Progenitor cell of endocrine pancreas (in vitro differentiated cells): Measurements from ENCODE around the gene RBP3. TPM values are rescaled to one million over a fixed set of nuclear protein-coding genes. Genes with fewer than 3 reads are reported as not detected.
A peak's percentile ranks its signal among the peaks of the same experiment; 100 is the strongest.

Source experiments
- DNase-seq: peaks from one replicate; pipeline ENCODE4 v3.0.0; 2021; ENCODE audit warnings: low spot score; ENCODE audit not compliant: unreplicated experiment
- H3K27ac Mint-ChIP-seq: 2 replicates; pipeline ENCODE4 v1.8.0; 2021; ENCODE audit warnings: mild to moderate bottlenecking, moderate library complexity, mixed read lengths
- H3K27me3 Mint-ChIP-seq: 2 replicates; pipeline ENCODE4 v1.8.0; 2021; ENCODE audit warnings: mixed read lengths
- H3K36me3 Mint-ChIP-seq: 2 replicates; pipeline ENCODE4 v1.8.0; 2022; ENCODE audit warnings: mixed read lengths; ENCODE audit not compliant: insufficient read depth
- H3K4me1 Mint-ChIP-seq: 2 replicates; pipeline ENCODE4 v1.8.0; 2021; ENCODE audit warnings: low read depth, mixed read lengths
- H3K4me3 Mint-ChIP-seq: 2 replicates; pipeline ENCODE4 v1.8.0; 2021; ENCODE audit warnings: low read depth, mild to moderate bottlenecking, moderate library complexity, mixed read lengths
- H3K9me3 Mint-ChIP-seq: 2 replicates; pipeline ENCODE4 v1.8.0; 2021; ENCODE audit warnings: low read depth, mixed read lengths
- total RNA-seq: library from RNA; stranded (reverse); gene quantifications from 2 replicates; pipeline ENCODE4 v1.2.1, GENCODE V29; 2021
- TF ChIP-seq, protein P1 (sequence below): fragments of 200-600 bp; sonication (generic); IDR thresholded peaks from one replicate; pipeline ENCODE4 v1.5.0; 2021; ENCODE audit warnings: antibody characterized with exemption, mild to moderate bottlenecking; ENCODE audit not compliant: unreplicated experiment

RBP3 gene
- total RNA-seq, 1 donor from 2014 or later: 0.10 TPM

DNA sequence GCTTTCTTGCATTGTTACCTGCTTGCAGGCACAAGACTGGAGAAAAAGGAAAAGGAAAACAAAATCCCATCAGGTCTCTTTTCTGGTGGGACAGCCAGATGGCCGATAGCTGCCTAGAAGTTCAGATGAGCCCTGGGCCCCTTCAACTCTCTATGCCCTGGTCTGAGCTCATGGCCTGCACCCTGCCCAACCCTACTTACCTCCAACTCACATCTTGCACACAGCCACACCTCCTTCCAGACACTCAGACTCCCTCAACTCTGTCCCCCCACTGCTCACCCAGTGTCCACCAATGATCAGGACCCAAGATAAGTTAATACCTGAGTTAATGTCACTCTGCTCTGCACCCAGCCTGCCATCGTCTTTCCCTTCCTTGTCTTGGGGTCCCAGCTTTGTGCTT, 10.9 kb downstream of the RBP3 start:
- TF ChIP-seq, protein P1, sequence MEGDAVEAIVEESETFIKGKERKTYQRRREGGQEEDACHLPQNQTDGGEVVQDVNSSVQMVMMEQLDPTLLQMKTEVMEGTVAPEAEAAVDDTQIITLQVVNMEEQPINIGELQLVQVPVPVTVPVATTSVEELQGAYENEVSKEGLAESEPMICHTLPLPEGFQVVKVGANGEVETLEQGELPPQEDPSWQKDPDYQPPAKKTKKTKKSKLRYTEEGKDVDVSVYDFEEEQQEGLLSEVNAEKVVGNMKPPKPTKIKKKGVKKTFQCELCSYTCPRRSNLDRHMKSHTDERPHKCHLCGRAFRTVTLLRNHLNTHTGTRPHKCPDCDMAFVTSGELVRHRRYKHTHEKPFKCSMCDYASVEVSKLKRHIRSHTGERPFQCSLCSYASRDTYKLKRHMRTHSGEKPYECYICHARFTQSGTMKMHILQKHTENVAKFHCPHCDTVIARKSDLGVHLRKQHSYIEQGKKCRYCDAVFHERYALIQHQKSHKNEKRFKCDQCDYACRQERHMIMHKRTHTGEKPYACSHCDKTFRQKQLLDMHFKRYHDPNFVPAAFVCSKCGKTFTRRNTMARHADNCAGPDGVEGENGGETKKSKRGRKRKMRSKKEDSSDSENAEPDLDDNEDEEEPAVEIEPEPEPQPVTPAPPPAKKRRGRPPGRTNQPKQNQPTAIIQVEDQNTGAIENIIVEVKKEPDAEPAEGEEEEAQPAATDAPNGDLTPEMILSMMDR: no peak
- peaks cover under 1% of the 10 kb centered on the region for H3K27me3 Mint-ChIP-seq
- no peak overlapping the region for H3K4me3 Mint-ChIP-seq
- H3K36me3 Mint-ChIP-seq: no peaks in the 10 kb centered on the region
- H3K4me1 Mint-ChIP-seq: peaks cover under 1% of the 10 kb centered on the region
- no peaks in the 10 kb centered on the region for H3K9me3 Mint-ChIP-seq
- no peak for DNase-seq
- H3K27ac Mint-ChIP-seq: no peak overlapping the region

- DNase-seq: no peak
- TF ChIP-seq, protein P1: no peak
- H3K9me3 Mint-ChIP-seq: no peaks in the 10 kb centered on the region
- no peak overlapping the region for H3K27ac Mint-ChIP-seq
- no peaks in the 10 kb centered on the region for H3K36me3 Mint-ChIP-seq
- H3K27me3 Mint-ChIP-seq: peaks cover 3% of the 10 kb centered on the region
- H3K4me1 Mint-ChIP-seq: peaks cover 3% of the 10 kb centered on the region
- H3K4me3 Mint-ChIP-seq: no peak overlapping the region
Observed at GRCh38 chr10:47359626-47360418, 11.7 kb downstream of the RBP3 start.

DNA sequence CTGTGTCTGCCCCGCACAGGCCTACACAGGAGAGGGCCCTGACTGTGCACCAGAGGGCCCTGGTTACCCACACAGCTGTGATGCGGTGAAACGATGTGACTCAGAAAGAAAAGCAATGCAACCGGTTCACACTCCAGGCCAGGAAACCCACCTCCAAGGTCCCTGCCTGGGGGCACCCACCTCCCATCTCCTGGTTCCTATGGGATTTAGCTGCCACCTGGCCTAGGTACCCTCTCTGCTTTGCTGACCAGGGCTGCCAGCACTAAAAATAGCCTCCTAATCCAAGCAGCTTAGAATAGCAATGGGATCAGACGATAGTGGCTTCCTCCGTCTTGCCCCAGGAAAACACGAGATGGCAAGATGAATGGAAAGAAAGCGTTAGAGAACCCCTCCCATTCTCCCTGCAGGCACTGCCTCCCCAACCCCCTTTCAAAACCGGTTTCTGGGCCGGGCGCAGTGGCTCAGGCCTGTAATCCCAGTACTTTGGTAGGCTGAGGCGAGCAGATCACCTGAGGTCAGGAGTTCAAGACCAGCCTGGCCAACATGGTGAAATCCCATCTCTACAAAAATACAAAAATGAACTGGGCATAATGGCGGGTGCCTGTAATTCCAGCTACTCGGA, 12.4 kb downstream of the RBP3 start:
- TF ChIP-seq, protein P1: no peak
- H3K36me3 Mint-ChIP-seq: no peaks in the 10 kb centered on the region
- peaks cover 10% of the 10 kb centered on the region for H3K27me3 Mint-ChIP-seq
- H3K9me3 Mint-ChIP-seq: no peaks in the 10 kb centered on the region
- DNase-seq: no peak
- H3K27ac Mint-ChIP-seq: no peak overlapping the region
- H3K4me3 Mint-ChIP-seq: no peak overlapping the region
- H3K4me1 Mint-ChIP-seq: peaks cover 3% of the 10 kb centered on the region

- no peak overlapping the region for H3K27ac Mint-ChIP-seq
Observed at GRCh38 chr10:47361293-47361692, 13.1 kb downstream of the RBP3 start.

DNA sequence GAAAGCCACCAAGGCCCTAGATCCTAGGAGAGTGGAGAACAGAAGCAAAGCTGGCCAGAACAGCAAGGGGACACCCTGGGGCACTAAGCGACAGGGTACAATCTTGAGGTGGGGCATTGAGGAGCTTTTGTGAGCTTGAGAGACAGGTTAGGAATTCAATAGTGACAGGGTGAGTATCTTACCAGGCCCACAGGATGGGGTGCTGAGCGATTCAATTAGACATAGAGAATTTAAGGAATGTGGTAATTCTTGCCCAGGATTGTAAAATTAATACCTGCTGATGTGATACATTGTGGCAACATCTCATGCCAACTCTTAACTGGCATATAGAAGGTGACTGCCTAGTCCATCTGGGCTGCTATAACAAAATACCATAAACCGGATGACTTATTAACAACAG, 14.0 kb downstream of the RBP3 start:
- Mint-ChIP-seq H3K27ac (no peak overlapping the region), H3K27me3 (peaks cover 20% of the 10 kb centered on the region), H3K4me1 (peaks cover 3% of the 10 kb centered on the region), H3K36me3 (no peaks in the 10 kb centered on the region), H3K4me3 (no peak overlapping the region), H3K9me3 (no peaks in the 10 kb centered on the region)
- TF ChIP-seq, protein P1: no peak
- no peak for DNase-seq

More at GRCh38 chr10:47361293-47361692, 13.1 kb downstream of the RBP3 start:
- DNase-seq: peak; percentile 45
- no peak overlapping the region for H3K4me3 Mint-ChIP-seq
- no peaks in the 10 kb centered on the region for H3K36me3 Mint-ChIP-seq
- no peaks in the 10 kb centered on the region for H3K9me3 Mint-ChIP-seq
- TF ChIP-seq, protein P1: peak; percentile 90
- H3K27me3 Mint-ChIP-seq: peaks cover 16% of the 10 kb centered on the region
- H3K4me1 Mint-ChIP-seq: peaks cover 3% of the 10 kb centered on the region
